Measurements from ENCODE around the gene EYA4.

Gene EYA4

DNA sequence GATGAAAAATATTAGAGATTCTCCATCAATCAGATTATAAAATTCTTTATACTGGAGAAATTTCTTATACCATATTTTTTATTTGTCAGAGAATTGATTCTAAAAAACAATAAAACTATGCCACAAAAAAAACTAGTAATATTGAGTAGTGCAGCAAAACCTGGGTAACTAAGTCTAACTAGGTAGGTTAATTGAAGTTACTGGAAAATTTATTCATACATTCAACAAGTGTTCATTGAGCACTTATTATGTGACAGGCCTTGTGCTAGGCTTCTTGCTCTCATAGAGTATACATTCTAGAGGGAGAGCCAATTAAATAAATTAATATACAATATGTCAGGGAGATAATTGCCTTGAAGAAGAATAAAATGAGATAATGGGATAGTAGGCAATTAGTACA is 189.4 kb downstream of the EYA4 start:
- DNase-seq (ENCODE audit: low spot score in 2 of 2), result no peak
- Mint-ChIP-seq H3K4me3 (no peak overlapping the region), H3K27me3 (no peaks in the 10 kb centered on the region), H3K27ac (ENCODE audit: low read depth) (no peak overlapping the region), H3K9me3 (no peaks in the 10 kb centered on the region), H3K4me1 (no peaks in the 10 kb centered on the region), H3K36me3 (ENCODE audit: insufficient read depth) (no peaks in the 10 kb centered on the region)
- no peak for ATAC-seq (replicated peaks; ENCODE audit: extremely low read depth, poor library complexity, severe bottlenecking)

- H3K4me3 Mint-ChIP-seq, result no peak overlapping the region
These were observed 189.9 kb downstream of the EYA4 start for GRCh38 chr6:133431031-133431430.

DNA sequence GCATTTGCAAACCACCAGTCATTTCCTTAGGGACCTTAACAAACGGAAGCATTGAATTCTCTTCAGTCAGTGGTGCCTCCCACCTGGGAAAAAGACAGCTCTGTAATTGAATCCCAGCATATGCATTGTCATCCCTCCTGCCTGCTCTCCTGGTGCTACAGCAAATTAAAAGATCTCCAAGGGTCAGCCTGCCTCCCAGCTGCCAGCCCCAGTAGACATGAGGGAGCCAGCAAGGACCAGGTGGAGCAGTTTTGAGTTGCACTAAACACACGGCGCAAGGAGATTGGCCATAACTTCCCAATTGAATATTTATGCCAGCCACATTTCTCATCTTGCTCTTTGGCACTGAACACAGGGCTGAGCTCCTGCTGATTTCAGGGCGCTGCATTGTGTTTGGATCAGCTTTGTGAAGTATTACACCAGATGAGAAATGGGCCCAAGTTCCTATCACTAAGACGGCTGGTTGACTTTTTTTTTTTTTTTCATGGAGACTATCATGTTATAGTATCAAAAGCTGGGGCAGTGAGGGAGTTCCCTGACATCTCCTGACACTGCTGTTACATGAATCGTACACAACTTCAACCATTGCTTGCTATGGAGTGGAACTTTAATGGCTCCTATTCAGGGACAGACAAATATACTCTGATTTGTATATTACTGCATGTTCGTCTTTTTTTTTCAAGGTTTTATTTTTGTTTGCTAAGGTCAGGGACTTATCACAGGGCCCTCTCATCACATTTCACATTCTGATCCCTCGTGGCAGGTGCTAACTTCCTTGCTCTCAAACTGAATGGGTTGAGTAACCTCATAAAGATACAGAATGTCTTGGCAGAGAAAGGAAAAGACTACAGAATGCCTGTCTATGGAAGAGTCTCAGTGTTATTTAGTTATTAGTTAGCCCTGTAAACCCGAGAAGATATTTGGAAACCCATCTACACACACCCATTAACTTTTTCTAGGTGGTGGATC is 191.1 kb downstream of the EYA4 start:
- DNase-seq (ENCODE audit: low spot score in 2 of 2) (no peak), ATAC-seq (replicated peaks; ENCODE audit: extremely low read depth, poor library complexity, severe bottlenecking) (no peak)
- Mint-ChIP-seq H3K4me1 (no peaks in the 10 kb centered on the region), H3K4me3 (no peak overlapping the region), H3K27ac (ENCODE audit: low read depth) (no peak overlapping the region), H3K27me3 (no peaks in the 10 kb centered on the region), H3K9me3 (no peaks in the 10 kb centered on the region), H3K36me3 (ENCODE audit: insufficient read depth) (no peaks in the 10 kb centered on the region)

More at GRCh38 chr6:133431031-133431430, 189.9 kb downstream of the EYA4 start:
- no peak for ATAC-seq (replicated peaks; ENCODE audit: extremely low read depth, poor library complexity, severe bottlenecking)
- Mint-ChIP-seq H3K4me1 (no peaks in the 10 kb centered on the region), H3K27me3 (no peaks in the 10 kb centered on the region), H3K27ac (ENCODE audit: low read depth) (no peak overlapping the region), H3K9me3 (no peaks in the 10 kb centered on the region), H3K36me3 (ENCODE audit: insufficient read depth) (no peaks in the 10 kb centered on the region)
- no peak for DNase-seq (ENCODE audit: low spot score in 2 of 2)

- DNase-seq (ENCODE audit: low spot score in 2 of 2) (no peak), ATAC-seq (replicated peaks; ENCODE audit: extremely low read depth, poor library complexity, severe bottlenecking) (no peak)
- H3K36me3 Mint-ChIP-seq (ENCODE audit: insufficient read depth), result no peaks in the 10 kb centered on the region
- H3K27ac Mint-ChIP-seq (ENCODE audit: low read depth), result no peak overlapping the region
- H3K9me3 Mint-ChIP-seq, result no peaks in the 10 kb centered on the region
- H3K4me3 Mint-ChIP-seq, result no peak overlapping the region
- H3K27me3 Mint-ChIP-seq, result no peaks in the 10 kb centered on the region
- H3K4me1 Mint-ChIP-seq, result no peaks in the 10 kb centered on the region
These were observed 194.0 kb downstream of the EYA4 start for GRCh38 chr6:133435065-133435728.

DNA sequence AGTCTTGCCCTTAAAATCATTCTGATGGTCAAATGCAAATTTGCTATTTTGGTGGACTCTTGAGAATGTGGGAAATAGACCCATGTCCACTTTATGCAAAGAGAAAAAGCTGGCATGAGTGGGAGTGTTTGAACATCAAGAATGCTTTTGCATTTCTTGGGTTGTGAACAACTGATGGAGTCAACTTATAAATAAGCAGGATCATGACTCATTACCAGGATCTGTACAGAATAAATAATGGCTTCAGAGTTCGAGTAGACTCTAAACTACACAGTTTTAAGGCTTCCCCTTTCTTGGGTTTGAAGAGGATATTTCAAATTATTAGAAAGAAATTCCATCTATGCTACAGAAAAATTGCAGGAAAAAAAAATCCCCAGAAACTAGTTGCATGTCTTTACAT is 195.5 kb downstream of the EYA4 start:
- no peaks in the 10 kb centered on the region for H3K27me3 Mint-ChIP-seq
- ATAC-seq (replicated peaks; ENCODE audit: extremely low read depth, poor library complexity, severe bottlenecking), result no peak
- no peaks in the 10 kb centered on the region for H3K9me3 Mint-ChIP-seq
- no peak overlapping the region for H3K27ac Mint-ChIP-seq (ENCODE audit: low read depth)
- no peaks in the 10 kb centered on the region for H3K36me3 Mint-ChIP-seq (ENCODE audit: insufficient read depth)
- H3K4me1 Mint-ChIP-seq, result no peaks in the 10 kb centered on the region
- H3K4me3 Mint-ChIP-seq, result no peak overlapping the region
- DNase-seq (ENCODE audit: low spot score in 2 of 2), result no peak

GRCh38 chr6:133441491-133441890 is 200.3 kb downstream of the EYA4 start:
- DNase-seq (ENCODE audit: low spot score in 2 of 2) (no peak), ATAC-seq (replicated peaks; ENCODE audit: extremely low read depth, poor library complexity, severe bottlenecking) (no peak)
- H3K27me3 Mint-ChIP-seq, result no peaks in the 10 kb centered on the region
- no peaks in the 10 kb centered on the region for H3K4me1 Mint-ChIP-seq
- no peak overlapping the region for H3K4me3 Mint-ChIP-seq
- no peaks in the 10 kb centered on the region for H3K36me3 Mint-ChIP-seq (ENCODE audit: insufficient read depth)
- no peak overlapping the region for H3K27ac Mint-ChIP-seq (ENCODE audit: low read depth)
- H3K9me3 Mint-ChIP-seq, result no peaks in the 10 kb centered on the region

GRCh38 chr6:133446789-133447188 is 205.6 kb downstream of the EYA4 start:
- no peaks in the 10 kb centered on the region for H3K9me3 Mint-ChIP-seq
- H3K4me1 Mint-ChIP-seq, result no peaks in the 10 kb centered on the region
- no peak overlapping the region for H3K27ac Mint-ChIP-seq (ENCODE audit: low read depth)
- ATAC-seq (replicated peaks; ENCODE audit: extremely low read depth, poor library complexity, severe bottlenecking), result no peak
- no peak for DNase-seq (ENCODE audit: low spot score in 2 of 2)
- no peaks in the 10 kb centered on the region for H3K36me3 Mint-ChIP-seq (ENCODE audit: insufficient read depth)
- no peak overlapping the region for H3K4me3 Mint-ChIP-seq
- H3K27me3 Mint-ChIP-seq, result no peaks in the 10 kb centered on the region

GRCh38 chr6:133447924-133448323 is 206.8 kb downstream of the EYA4 start:
- Mint-ChIP-seq H3K27ac (ENCODE audit: low read depth) (no peak overlapping the region), H3K36me3 (ENCODE audit: insufficient read depth) (no peaks in the 10 kb centered on the region), H3K4me3 (no peak overlapping the region), H3K4me1 (no peaks in the 10 kb centered on the region), H3K9me3 (no peaks in the 10 kb centered on the region), H3K27me3 (no peaks in the 10 kb centered on the region)
- ATAC-seq (replicated peaks; ENCODE audit: extremely low read depth, poor library complexity, severe bottlenecking) (no peak), DNase-seq (ENCODE audit: low spot score in 2 of 2) (no peak)

GRCh38 chr6:133456439-133456838 is 215.3 kb downstream of the EYA4 start:
- no peaks in the 10 kb centered on the region for H3K36me3 Mint-ChIP-seq (ENCODE audit: insufficient read depth)
- H3K4me1 Mint-ChIP-seq, result no peaks in the 10 kb centered on the region
- H3K27me3 Mint-ChIP-seq, result no peaks in the 10 kb centered on the region
- H3K4me3 Mint-ChIP-seq, result no peak overlapping the region
- H3K9me3 Mint-ChIP-seq, result no peaks in the 10 kb centered on the region
- ATAC-seq (replicated peaks; ENCODE audit: extremely low read depth, poor library complexity, severe bottlenecking), result no peak
- DNase-seq (ENCODE audit: low spot score in 2 of 2), result no peak
- no peak overlapping the region for H3K27ac Mint-ChIP-seq (ENCODE audit: low read depth)

DNA sequence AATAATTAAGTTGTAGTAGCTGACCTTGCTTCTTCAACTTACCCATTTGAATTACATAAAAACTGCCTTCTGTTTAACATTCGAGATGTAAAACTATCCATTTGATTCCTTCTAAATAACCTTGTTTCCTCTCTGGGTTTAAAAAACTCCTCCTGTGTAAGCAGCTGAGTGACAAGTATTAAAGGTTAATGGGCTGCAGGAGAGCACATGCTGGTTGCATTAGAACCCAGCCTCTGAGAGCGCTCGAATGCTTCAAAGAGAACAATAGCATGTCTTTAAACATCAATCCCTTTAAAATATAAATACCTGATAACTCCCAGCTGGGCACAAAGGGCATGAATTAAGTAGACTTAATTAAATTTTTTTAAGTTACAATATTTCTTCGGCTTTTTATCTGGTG is 215.8 kb downstream of the EYA4 start:
- Mint-ChIP-seq H3K4me1 (no peaks in the 10 kb centered on the region), H3K36me3 (ENCODE audit: insufficient read depth) (no peaks in the 10 kb centered on the region), H3K27ac (ENCODE audit: low read depth) (no peak overlapping the region), H3K9me3 (no peaks in the 10 kb centered on the region), H3K4me3 (no peak overlapping the region), H3K27me3 (no peaks in the 10 kb centered on the region)
- no peak for ATAC-seq (replicated peaks; ENCODE audit: extremely low read depth, poor library complexity, severe bottlenecking)
- no peak for DNase-seq (ENCODE audit: low spot score in 2 of 2)

DNA sequence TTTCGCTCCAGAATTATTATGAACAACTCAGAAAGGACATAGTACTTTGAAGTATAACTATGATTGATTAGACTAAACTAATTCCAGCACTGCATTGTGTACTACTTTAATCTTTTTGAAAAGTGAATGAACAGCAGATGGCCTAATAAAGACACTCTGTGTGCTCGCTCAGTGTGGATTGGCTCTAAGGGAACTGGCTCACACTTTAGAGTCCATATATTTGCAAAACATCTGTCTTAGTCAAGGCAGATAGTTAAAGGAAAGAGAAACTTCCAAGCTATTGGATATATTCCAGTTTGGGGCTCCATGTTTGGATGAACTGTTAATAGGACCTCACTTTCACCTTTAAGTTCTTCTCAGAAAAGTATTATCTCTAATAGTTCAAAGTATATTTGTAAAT is 218.9 kb downstream of the EYA4 start:
- H3K27me3 Mint-ChIP-seq, result no peaks in the 10 kb centered on the region
- no peak overlapping the region for H3K4me3 Mint-ChIP-seq
- H3K4me1 Mint-ChIP-seq, result no peaks in the 10 kb centered on the region

DNA sequence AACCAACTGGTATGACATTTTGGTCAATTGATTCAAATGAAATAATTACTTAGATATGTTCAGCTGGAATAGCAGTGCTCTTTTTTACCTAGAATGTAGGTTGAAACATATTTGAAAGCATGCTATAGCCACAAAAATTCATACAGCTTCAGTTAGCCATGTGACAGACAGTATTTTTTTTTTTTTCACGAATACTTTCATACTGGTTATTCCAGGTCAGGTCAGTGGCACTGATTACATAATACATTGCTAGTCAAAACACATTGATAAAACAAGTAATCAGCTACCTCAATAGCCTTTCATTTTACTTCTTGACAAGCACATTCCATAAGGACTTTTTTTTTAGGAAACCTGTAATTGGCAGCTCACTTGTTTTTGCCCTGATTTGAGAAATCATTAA is 222.6 kb downstream of the EYA4 start:
- Mint-ChIP-seq H3K27ac (ENCODE audit: low read depth) (no peak overlapping the region), H3K27me3 (no peaks in the 10 kb centered on the region), H3K4me1 (no peaks in the 10 kb centered on the region), H3K9me3 (no peaks in the 10 kb centered on the region), H3K4me3 (no peak overlapping the region), H3K36me3 (ENCODE audit: insufficient read depth) (no peaks in the 10 kb centered on the region)
- DNase-seq (ENCODE audit: low spot score in 2 of 2) (no peak), ATAC-seq (replicated peaks; ENCODE audit: extremely low read depth, poor library complexity, severe bottlenecking) (no peak)

More for the DNA sequence above, 218.9 kb downstream of the EYA4 start:
- ATAC-seq (replicated peaks; ENCODE audit: extremely low read depth, poor library complexity, severe bottlenecking) (no peak), DNase-seq (ENCODE audit: low spot score in 2 of 2) (no peak)
- Mint-ChIP-seq H3K9me3 (no peaks in the 10 kb centered on the region), H3K27ac (ENCODE audit: low read depth) (no peak overlapping the region), H3K36me3 (ENCODE audit: insufficient read depth) (no peaks in the 10 kb centered on the region)

DNA sequence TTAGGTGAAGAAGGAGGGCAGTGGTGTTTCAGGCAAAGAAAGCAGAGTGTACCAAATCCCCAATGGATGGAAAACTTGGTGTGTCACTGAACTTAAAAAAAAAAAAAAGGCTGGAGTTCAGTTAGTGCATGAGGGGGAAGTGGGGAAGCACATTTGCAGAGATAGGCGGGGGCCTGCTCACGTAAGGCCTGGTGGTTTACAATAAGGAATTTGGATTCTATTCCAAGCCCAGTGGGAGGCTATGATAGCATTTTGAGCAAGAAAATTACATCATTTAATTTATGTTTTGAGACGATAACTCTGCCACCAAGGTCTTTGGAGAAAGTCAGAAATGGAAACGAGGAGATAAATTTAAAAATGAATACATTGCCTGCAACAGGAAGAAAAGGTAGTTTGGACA is 225.5 kb downstream of the EYA4 start:
- Mint-ChIP-seq H3K4me1 (no peaks in the 10 kb centered on the region), H3K9me3 (no peaks in the 10 kb centered on the region), H3K27me3 (no peaks in the 10 kb centered on the region), H3K36me3 (ENCODE audit: insufficient read depth) (no peaks in the 10 kb centered on the region), H3K4me3 (no peak overlapping the region), H3K27ac (ENCODE audit: low read depth) (no peak overlapping the region)
- ATAC-seq (replicated peaks; ENCODE audit: extremely low read depth, poor library complexity, severe bottlenecking) (no peak), DNase-seq (ENCODE audit: low spot score in 2 of 2) (no peak)
